Choroid plexus epithelial cell (primary cell): Measurements from ENCODE around the gene SPNS3.
A peak's percentile ranks its signal among the peaks of the same experiment; 100 is the strongest.

Experiments used
- DNase-seq: peaks from one replicate; pipeline ENCODE4 v3.0.0-alpha.2; 2010; ENCODE audit warnings: low read depth
- H3K4me3 ChIP-seq: 2 replicates; pipeline ENCODE4 v1.5.1; 2011; ENCODE audit warnings: low read depth, mild to moderate bottlenecking, control low read depth, low read length, moderate library complexity
- TF ChIP-seq, protein P1 (sequence below): conservative IDR thresholded peaks from 2 replicates; pipeline ENCODE4 v1.5.1; 2011; ENCODE audit warnings: low read depth, mild to moderate bottlenecking, control low read depth, inconsistent platforms, low read length, moderate library complexity

Gene SPNS3

DNA sequence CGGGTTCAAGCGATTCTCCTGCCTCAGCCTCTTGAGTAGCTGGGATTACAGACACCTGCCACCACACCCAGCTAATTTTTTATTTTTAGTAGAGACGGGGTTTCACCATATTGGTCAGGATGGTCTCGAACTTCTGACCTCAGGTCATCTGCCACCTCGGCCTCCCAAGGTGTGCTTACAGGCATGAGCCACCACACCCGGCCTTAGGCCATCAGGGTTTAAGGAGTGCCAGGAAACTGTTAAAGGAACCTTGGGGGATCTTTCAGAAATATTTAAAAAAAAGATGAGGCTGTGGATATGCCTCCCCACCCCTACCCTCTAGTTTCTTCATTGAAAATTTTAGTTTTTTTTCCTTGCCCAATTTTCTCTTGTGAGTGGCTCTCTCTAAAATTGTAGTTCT lies 35.9 kb upstream of the SPNS3 start:
- no peak overlapping the region for H3K4me3 ChIP-seq
- TF ChIP-seq, protein P1, sequence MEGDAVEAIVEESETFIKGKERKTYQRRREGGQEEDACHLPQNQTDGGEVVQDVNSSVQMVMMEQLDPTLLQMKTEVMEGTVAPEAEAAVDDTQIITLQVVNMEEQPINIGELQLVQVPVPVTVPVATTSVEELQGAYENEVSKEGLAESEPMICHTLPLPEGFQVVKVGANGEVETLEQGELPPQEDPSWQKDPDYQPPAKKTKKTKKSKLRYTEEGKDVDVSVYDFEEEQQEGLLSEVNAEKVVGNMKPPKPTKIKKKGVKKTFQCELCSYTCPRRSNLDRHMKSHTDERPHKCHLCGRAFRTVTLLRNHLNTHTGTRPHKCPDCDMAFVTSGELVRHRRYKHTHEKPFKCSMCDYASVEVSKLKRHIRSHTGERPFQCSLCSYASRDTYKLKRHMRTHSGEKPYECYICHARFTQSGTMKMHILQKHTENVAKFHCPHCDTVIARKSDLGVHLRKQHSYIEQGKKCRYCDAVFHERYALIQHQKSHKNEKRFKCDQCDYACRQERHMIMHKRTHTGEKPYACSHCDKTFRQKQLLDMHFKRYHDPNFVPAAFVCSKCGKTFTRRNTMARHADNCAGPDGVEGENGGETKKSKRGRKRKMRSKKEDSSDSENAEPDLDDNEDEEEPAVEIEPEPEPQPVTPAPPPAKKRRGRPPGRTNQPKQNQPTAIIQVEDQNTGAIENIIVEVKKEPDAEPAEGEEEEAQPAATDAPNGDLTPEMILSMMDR = no peak
- DNase-seq = no peak

DNA sequence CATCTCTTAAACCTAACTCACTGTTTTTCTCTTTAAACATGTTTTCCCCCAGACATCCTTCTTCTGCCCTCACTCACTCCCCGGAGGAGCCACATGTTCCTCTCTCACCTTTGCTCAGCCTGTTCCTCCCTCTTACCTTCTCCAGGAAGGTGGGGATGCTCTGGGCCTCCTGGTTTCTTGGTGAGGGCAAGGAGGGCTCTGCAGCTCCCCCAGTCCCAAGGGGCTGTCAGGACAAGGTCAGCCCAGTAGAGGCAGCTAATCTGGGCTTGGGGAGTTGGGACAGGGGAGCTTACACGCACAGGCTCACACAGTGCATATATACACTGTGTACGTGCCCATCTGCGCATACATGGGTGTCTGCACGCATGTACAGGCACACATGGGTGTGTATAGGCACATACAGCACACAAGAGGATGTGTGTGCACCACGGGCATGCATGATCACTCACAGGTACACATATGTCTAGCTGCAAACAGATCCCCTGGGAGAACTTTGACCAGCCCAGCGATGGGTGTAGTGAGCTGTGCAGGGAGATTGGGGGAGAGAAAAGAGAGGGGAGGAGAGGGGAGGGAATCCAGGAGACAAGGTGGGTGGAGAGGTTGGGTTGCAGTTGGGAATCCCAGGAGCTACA lies 28.6 kb upstream of the SPNS3 start:
- DNase-seq = no peak

DNA sequence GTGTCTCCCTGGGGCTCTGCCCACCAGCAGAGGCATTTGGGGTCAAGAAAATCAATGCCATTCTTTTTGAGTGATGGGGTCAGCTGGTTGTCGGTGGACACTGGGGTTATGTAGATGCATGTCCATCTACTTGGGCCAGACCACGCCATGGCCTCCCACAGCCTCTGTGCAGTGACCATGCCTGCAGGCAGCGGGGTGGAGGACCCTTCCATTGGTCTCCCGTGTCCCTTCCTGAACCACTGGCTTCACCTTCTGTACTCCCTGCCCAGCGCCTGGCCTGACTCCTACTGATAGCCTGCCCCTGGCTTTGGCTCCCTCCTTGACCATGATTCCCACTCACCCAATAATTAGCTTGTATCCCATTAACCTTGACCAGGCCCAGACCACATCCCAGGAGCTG lies 28.0 kb upstream of the SPNS3 start:
- DNase-seq = no peak
- no peak overlapping the region for H3K4me3 ChIP-seq
- TF ChIP-seq, protein P1 = no peak

More for the DNA sequence above, 28.6 kb upstream of the SPNS3 start:
- H3K4me3 ChIP-seq = no peak overlapping the region
- TF ChIP-seq, protein P1 = no peak

GRCh38 chr17:4406386-4406785 lies 27.4 kb upstream of the SPNS3 start:
- H3K4me3 ChIP-seq = no peak overlapping the region
- no peak for DNase-seq
- TF ChIP-seq, protein P1 = no peak

DNA sequence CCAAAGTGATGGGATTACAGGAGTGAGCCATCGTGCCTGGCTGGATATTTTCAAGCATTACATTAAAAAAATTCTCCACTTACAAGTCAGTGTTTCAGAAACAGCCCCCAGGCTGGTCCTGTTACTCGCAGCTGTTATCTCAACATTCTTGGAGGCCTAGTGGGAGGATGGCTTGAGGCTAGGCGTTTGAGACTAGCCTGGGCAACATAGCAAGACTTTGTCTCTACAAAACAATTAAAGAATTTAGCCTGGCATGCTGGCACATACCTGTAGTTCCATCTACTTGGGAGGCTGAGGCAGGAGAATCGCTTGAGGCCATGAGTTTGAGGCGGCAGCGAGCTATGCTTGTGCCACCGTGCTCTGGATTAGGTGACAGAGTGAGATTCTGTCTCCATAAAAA lies 26.5 kb upstream of the SPNS3 start:
- no peak overlapping the region for H3K4me3 ChIP-seq
- no peak for DNase-seq
- TF ChIP-seq, protein P1 = no peak

- no peak overlapping the region for H3K4me3 ChIP-seq
- TF ChIP-seq, protein P1 = no peak
- DNase-seq = peak; percentile 10
Observed at GRCh38 chr17:4407851-4408250, 25.9 kb upstream of the SPNS3 start.

GRCh38 chr17:4409659-4410058 lies 24.1 kb upstream of the SPNS3 start:
- no peak overlapping the region for H3K4me3 ChIP-seq
- no peak for DNase-seq
- TF ChIP-seq, protein P1 = no peak
